Kidney glomerular epithelial cell (primary cell): ENCODE data around the gene CNN2.
"Not testable (repeated sequence)": the region's sequence is repeated elsewhere in the genome, so short reads cannot be mapped to it uniquely, and the experiment has no call there.

ENCODE experiments used
- DNase-seq: peaks from one replicate; lab custom pipeline; 2025; lab: John Stamatoyannopoulos, UW

CNN2 gene

GRCh38 chr19:1010586-1011510, 15.6 kb upstream of the CNN2 start:
- DNase-seq = no peak

- no peak for DNase-seq
Observed at GRCh38 chr19:1011831-1012333, 14.5 kb upstream of the CNN2 start.

DNA sequence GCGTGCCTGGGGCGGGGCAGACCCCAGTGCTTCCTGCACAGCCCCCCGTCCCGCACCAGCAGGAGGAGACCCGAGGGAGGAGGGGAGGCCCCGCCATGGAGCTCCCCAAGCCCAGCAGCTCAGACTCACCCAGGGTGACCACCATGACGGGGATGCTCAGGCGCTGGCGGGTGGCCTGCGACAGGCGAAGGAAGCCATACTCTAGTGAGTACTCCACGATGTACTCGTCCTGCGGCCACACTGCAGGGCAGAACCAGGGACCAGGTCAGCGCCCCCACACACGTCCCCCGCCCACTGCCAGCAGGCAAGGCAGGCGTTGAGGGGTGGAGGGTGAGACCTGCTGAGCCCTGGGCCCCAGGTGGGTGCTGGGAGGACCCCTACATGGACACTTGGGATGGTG, 14.1 kb upstream of the CNN2 start:
- no peak for DNase-seq

GRCh38 chr19:1013218-1013617, 13.2 kb upstream of the CNN2 start:
- no peak for DNase-seq

GRCh38 chr19:1014161-1015060, 12.0 kb upstream of the CNN2 start:
- DNase-seq = no peak

DNA sequence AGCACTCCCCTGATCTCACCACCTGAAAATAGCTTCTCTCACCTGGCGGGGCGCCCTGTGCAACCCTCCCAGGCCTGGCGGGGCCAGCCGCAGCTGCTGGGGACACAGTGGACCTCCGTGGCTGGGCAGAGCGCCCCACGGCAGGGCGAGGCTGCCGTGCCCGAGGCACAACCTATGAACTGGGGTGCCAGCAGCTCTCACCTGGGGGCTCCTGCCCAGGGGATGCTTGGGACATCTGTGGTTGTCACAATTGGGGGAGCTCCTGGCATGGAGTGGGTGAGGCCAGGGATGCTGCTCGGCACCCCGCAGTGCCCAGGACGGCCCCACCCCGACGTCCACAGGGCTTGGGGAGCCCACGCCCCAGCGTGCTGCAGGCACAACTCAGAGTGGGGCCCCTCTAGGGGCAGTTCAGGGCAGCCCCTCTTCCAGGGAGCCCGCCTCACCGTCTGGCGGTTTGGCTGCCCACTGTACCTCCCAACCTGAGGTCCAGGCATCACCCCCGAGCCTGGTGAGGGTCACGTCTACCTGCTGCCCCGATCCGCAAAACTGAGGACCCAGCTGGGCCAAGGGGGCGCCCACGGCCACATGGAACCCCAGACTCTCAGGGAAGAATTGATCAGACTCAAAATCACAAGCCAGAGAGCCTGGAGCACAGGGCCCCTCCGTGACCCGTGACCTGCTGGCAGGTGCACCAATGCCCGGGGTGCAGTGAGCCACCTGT, 11.2 kb upstream of the CNN2 start:
- DNase-seq = no peak

DNA sequence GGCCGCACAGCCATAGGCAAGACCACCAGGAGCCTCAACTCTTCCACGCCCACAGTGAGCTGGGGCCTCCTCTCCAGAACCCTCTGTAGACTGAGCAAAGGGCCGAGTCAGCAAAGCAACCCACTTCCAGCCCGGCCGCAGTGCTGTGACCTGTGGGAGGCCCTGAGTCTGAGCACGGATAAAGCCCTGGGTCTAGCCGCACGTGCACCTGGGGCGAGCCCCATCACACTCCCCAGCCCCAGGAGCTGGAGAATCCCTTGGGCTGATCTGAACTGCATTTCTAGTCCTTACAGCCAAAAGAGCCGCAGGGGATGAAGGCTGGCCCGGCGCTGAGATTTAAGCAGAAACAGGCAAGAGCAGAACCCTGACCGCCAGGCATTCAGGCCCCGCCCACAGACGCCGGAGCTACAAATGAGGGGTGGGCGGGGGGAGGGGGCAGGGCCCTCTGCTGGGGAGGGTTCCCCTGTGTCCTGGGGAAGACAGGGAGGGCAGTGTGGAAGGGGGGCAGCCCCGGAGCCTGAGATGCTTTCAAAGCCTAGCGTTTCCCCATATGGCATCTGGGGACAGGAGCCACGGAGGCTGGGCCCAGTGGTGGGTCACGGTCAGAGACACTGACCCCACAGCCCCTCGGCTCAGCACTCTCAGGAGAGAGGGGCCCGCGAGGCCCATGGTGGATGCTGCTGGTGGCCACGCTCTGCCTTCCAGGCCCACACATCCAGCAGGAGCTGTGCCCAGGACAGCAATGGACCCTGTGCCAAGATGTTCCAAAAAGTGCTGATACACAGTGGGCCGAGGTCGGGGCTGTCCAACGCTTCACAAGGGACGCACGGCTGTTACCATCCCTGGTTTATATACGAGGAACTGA, 10.4 kb upstream of the CNN2 start:
- DNase-seq = no peak

GRCh38 chr19:1016647-1017114, 9.7 kb upstream of the CNN2 start:
- DNase-seq = peak; percentile 67

DNA sequence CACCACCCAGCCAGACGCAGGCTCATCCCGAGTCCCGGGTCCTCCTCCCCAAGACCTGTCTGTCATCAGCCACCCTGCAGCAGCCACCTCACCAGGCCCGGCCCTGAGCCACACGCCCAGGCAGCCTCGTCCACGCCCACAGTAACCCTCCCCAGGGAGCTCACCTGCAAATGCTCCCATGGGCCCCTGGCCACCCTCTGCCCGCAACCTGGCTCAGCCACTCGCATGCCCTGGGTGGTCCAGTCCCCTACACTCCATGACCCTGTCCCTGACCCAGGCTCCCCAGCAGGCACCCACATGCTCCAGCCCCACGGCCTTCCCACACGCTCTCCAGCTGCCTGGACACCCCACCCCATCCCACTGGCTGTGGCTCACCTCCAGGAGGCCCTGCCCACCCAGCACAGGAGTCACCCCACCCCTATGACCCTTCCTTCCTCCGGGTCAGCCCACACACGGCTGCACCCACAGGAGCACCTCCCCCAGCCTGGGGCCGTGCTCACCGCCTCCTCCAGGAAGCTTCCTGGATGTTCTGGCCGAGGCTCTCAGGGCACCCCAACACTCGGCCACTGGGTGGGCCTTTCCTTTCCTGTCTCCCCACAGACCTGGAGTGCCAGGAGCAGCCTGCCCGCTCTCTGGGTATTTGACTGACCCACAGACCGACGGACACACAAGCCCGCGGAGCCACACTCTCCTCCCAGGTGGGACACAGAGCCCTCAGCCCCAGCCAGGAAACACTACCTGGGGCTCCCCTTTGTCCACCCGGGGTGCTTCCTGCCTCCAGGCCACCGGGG, 9.1 kb upstream of the CNN2 start:
- no peak for DNase-seq

GRCh38 chr19:1017906-1018305, 8.5 kb upstream of the CNN2 start:
- DNase-seq = no peak

GRCh38 chr19:1018393-1018792, 8.0 kb upstream of the CNN2 start:
- no peak for DNase-seq

GRCh38 chr19:1018932-1019615, 7.3 kb upstream of the CNN2 start:
- no peak for DNase-seq

GRCh38 chr19:1019616-1019961, 6.8 kb upstream of the CNN2 start:
- no peak for DNase-seq

DNA sequence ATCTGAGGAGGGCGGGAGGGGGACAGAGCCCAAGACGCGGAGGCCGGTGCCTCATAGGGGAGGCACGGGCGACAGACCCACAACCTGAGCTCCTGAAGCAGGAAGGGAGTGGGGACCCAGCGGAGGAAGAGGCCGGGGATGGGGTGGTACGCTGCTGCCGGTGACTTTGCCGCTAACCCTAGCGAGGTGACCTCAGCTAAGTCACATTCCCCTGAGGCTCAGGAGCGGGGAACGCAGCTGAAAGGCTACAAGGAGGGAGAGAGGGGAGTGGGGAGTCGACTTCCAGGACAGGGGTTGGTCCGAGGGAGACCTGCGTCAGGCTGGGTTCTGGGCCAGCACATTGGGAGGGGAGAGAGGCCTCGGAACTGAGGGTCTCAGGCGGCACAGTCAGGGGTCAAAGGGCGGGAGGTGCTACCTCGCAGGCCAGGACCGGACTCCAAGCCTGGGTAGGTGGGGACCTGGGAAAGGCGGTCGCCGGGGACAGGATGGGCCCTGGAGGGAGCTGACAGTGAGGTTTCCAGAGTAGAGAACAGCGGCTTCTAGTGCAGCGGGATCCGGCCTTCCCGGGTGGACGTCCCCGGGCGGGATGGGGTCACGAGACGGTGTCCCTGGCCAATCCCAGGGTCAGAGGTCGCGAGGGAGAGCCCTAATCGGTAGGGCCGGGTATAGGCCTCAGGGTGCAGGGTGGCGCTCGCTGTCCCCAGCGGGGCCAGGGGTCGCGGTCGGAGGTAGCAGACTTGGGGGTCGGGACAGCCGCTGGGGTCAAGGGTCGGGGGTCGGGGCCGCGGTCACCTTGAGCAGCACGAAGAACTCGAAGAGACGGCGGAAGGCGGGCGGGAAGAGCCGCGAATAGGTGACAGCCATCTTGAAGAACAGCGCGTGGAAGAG, 6.2 kb upstream of the CNN2 start:
- no peak for DNase-seq

GRCh38 chr19:1020868-1021425, 5.5 kb upstream of the CNN2 start, which contains the start of gene TMEM259:
TSS of gene TMEM259 (minus strand) at chr19:1021123. CDS start at chr19:1020996, 127 bp downstream.
- DNase-seq = peak; percentile 93

DNA sequence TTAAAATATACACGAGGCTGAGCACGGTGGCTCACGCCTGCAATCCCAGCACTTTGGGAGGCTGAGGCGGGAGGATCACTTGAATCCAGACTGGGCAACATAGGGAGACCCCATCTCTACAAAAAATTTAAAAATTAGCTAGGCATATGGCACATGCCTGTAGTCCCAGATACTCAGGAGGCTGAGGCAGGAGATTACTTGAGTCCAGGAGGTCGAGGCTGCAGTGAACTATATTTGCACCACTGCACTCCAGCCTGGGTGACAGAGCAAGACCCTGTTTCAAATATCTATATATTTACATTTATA, 2.6 kb upstream of the CNN2 start:
- not testable (repeated sequence) for DNase-seq

DNA sequence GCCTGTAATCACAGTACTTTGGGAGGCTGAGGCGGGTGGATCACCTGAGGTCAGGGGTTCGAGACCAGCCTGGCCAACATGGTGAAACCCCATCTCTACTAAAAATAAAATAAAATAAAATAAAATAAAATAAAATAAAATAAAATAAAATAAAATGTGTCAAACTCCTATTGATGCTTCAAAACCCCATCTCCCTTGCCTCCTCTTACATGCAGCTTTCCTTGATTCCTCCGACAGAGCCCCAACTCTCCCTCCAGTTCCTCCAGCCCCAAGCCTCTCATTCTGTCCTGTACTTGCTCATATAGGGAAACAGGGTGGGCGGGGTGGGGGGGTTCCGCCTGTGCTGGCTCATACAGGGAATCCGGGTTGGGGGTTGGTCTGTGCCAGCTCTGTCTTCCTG, 1.3 kb upstream of the CNN2 start:
- DNase-seq = not testable (repeated sequence)
